Measurements from ENCODE around the gene DEXI.

The DEXI gene

DNA sequence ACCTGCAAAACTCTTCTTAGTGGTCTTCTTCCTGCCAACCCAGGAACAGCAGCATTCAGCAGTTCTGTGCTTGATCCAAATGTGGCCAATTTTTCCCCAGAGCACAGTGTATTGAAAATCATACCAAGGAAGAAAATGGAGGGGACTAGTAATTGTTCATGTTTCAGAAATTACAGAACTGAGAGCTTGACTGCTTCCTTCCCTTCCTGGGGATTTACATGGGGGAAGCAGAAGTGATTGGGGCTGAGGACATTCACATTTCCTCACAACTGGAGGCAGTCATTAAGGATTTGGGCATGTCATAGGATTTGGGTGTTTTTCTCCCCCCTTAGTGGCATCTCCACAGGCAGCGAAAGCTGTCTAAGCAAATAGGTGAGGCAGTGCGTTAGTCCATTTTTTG is 45.5 kb downstream of the DEXI start:
- no peaks in the 10 kb centered on the region for H3K79me1 ChIP-seq (replicated peaks; ENCODE audit: low read length, poor library complexity, severe bottlenecking)
- WGBS = no CpG with 5 or more reads among the region's 2 CpGs
- no peak overlapping the region for H3K4ac ChIP-seq (ENCODE audit: low read depth in 1 of 2, low read length in 2 of 2)

DNA sequence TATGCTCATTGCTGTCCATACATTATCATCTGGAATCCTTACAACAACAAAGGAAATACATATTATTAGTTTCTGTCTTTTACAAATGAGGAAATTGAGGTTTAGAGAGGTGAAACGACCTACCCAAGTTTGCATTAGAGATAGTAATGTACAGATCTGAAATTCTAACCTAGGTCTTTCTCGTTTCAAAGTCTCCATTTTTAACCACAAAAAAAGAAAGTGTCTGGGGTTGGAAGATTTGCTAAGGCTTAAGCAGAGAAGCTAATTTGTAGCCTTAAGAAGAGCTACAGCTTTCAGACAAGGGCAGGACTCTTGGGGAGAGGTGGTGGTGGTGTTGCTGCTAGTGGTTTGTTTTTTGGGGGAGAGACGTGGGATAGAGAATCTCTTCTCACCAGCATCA is 46.1 kb downstream of the DEXI start:
- H3K4me2 ChIP-seq (ENCODE audit: low read length, poor library complexity, severe bottlenecking) = no peak overlapping the region
- H3K36me3 ChIP-seq (ENCODE audit: control insufficient read depth in 1 of 2, insufficient read depth in 2 of 2, low read depth in 1 of 2, low read length in 2 of 2) = peaks cover 0 to 42% of the 10 kb centered on the region in 2 experiments
- no peaks in the 10 kb centered on the region for H3K79me1 ChIP-seq (replicated peaks; ENCODE audit: low read length, poor library complexity, severe bottlenecking)
- H3K27me3 ChIP-seq (ENCODE audit: control insufficient read depth in 1 of 2, insufficient read depth in 1 of 2, low read length in 2 of 2) = peaks cover 0 to 17% of the 10 kb centered on the region in 2 experiments
- H4K91ac ChIP-seq (ENCODE audit: low read length) = no peak overlapping the region
- no peak overlapping the region for H2BK12ac ChIP-seq (ENCODE audit: low read length in 2 of 2)
- H3K9ac ChIP-seq (ENCODE audit: low read length) = no peak overlapping the region
- DNase-seq = no peak
- no peak overlapping the region for H2BK120ac ChIP-seq (ENCODE audit: low read depth, low read length)
- no peak overlapping the region for H2BK15ac ChIP-seq (ENCODE audit: low read depth, poor library complexity, severe bottlenecking)
- H3K4me3 ChIP-seq (ENCODE audit: insufficient read depth in 1 of 2, low read depth in 1 of 2, low read length in 2 of 2) = no peak overlapping the region
- H3K14ac ChIP-seq (ENCODE audit: low read length in 2 of 2) = no peak overlapping the region
- no peak overlapping the region for H3K18ac ChIP-seq (ENCODE audit: low read depth in 1 of 2, low read length in 2 of 2)
- no peak overlapping the region for H2AFZ ChIP-seq (ENCODE audit: low read depth, low read length)
- H3K4ac ChIP-seq (ENCODE audit: low read depth in 1 of 2, low read length in 2 of 2) = no peak overlapping the region
- H2BK5ac ChIP-seq (ENCODE audit: low read depth, low read length, poor library complexity, severe bottlenecking) = no peak overlapping the region
- H3K4me1 ChIP-seq (ENCODE audit: control insufficient read depth, insufficient read depth, low read depth, low read length) = no peaks in the 10 kb centered on the region
- no peak overlapping the region for H3K27ac ChIP-seq (ENCODE audit: low read length, poor library complexity, severe bottlenecking)
- no peak overlapping the region for H2AK5ac ChIP-seq (ENCODE audit: low read length, severe bottlenecking)
- no peak overlapping the region for H3K23ac ChIP-seq (ENCODE audit: low read length in 2 of 2)
- H4K8ac ChIP-seq (ENCODE audit: low read length) = no peak overlapping the region
- WGBS = no CpG with 5 or more reads among the region's 3 CpGs
- no peaks in the 10 kb centered on the region for H3K9me3 ChIP-seq (ENCODE audit: control insufficient read depth, low read length)

More for the DNA sequence above, 45.5 kb downstream of the DEXI start:
- Histone ChIP-seq H3K23ac (ENCODE audit: low read length in 2 of 2) (no peak overlapping the region), H3K36me3 (ENCODE audit: control insufficient read depth in 1 of 2, insufficient read depth in 2 of 2, low read depth in 1 of 2, low read length in 2 of 2) (peaks cover 0 to 48% of the 10 kb centered on the region in 2 experiments), H3K14ac (ENCODE audit: low read length in 2 of 2) (no peak overlapping the region), H4K91ac (ENCODE audit: low read length) (no peak overlapping the region), H2BK12ac (ENCODE audit: low read length in 2 of 2) (no peak overlapping the region), H2AK5ac (ENCODE audit: low read length, severe bottlenecking) (no peak overlapping the region), H3K4me2 (ENCODE audit: low read length, poor library complexity, severe bottlenecking) (no peak overlapping the region), H3K27ac (ENCODE audit: low read length, poor library complexity, severe bottlenecking) (no peak overlapping the region), H3K18ac (ENCODE audit: low read depth in 1 of 2, low read length in 2 of 2) (no peak overlapping the region), H2BK5ac (ENCODE audit: low read depth, low read length, poor library complexity, severe bottlenecking) (no peak overlapping the region), H2BK15ac (ENCODE audit: low read depth, poor library complexity, severe bottlenecking) (no peak overlapping the region), H3K27me3 (ENCODE audit: control insufficient read depth in 1 of 2, insufficient read depth in 1 of 2, low read length in 2 of 2) (peaks cover 0 to 19% of the 10 kb centered on the region in 2 experiments), H3K9me3 (ENCODE audit: control insufficient read depth, low read length) (no peaks in the 10 kb centered on the region), H3K4me3 (ENCODE audit: insufficient read depth in 1 of 2, low read depth in 1 of 2, low read length in 2 of 2) (no peak overlapping the region), H3K4me1 (ENCODE audit: control insufficient read depth, insufficient read depth, low read depth, low read length) (no peaks in the 10 kb centered on the region), H3K9ac (ENCODE audit: low read length) (no peak overlapping the region), H4K8ac (ENCODE audit: low read length) (no peak overlapping the region), H2AFZ (ENCODE audit: low read depth, low read length) (no peak overlapping the region), H2BK120ac (ENCODE audit: low read depth, low read length) (no peak overlapping the region)
- no peak for DNase-seq

DNA sequence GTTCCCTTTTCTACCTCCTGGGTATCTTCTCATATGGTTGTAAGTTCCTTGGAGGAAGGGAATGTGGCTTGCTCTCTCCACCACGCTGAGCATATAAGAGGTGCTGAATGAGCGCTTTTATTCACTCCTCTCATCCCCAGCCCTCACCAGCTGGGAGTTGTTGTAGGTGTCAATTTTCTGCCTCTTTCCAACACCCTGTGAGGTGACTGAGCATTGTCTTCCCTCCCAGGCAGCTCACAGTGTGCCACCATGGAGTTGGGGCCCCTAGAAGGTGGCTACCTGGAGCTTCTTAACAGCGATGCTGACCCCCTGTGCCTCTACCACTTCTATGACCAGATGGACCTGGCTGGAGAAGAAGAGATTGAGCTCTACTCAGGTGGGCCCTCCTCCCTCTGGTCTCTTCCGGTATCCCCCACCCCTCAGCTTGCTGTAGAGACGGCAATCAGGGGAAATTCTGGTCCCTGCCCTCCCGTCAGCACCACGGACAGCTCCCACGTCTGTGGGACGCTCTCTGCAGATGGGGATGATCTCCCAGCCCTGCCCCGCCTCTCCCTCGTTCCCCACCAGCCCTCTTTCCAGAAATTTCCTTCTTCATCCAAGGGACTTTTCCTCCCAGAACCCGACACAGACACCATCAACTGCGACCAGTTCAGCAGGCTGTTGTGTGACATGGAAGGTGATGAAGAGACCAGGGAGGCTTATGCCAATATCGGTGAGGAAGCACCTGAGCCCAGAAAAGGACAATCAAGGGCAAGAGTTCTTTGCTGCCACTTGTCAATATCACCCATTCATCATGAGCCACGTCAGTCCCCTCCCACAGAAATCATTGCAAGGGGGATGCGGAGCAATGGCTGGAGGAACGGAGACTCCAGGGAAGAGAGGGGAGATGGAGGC is 47.0 kb downstream of the DEXI start:
- Histone ChIP-seq H2BK5ac (ENCODE audit: low read depth, low read length, poor library complexity, severe bottlenecking) (no peak overlapping the region), H3K27me3 (ENCODE audit: control insufficient read depth in 1 of 2, insufficient read depth in 1 of 2, low read length in 2 of 2) (peaks cover 0 to 17% of the 10 kb centered on the region in 2 experiments), H3K18ac (ENCODE audit: low read depth in 1 of 2, low read length in 2 of 2) (no peak overlapping the region), H3K4me3 (ENCODE audit: insufficient read depth in 1 of 2, low read depth in 1 of 2, low read length in 2 of 2) (no peak overlapping the region), H3K4me1 (ENCODE audit: control insufficient read depth, insufficient read depth, low read depth, low read length) (no peaks in the 10 kb centered on the region), H3K9me3 (ENCODE audit: control insufficient read depth, low read length) (no peaks in the 10 kb centered on the region), H4K91ac (ENCODE audit: low read length) (no peak overlapping the region), H3K23ac (ENCODE audit: low read length in 2 of 2) (no peak overlapping the region), H2BK120ac (ENCODE audit: low read depth, low read length) (no peak overlapping the region), H3K4ac (ENCODE audit: low read depth in 1 of 2, low read length in 2 of 2) (no peak overlapping the region), H2AK5ac (ENCODE audit: low read length, severe bottlenecking) (no peak overlapping the region), H2AFZ (ENCODE audit: low read depth, low read length) (no peak overlapping the region), H2BK15ac (ENCODE audit: low read depth, poor library complexity, severe bottlenecking) (no peak overlapping the region), H2BK12ac (ENCODE audit: low read length in 2 of 2) (no peak overlapping the region), H3K36me3 (ENCODE audit: control insufficient read depth in 1 of 2, insufficient read depth in 2 of 2, low read depth in 1 of 2, low read length in 2 of 2) (peaks cover 0 to 39% of the 10 kb centered on the region in 2 experiments), H4K8ac (ENCODE audit: low read length) (no peak overlapping the region), H3K14ac (ENCODE audit: low read length in 2 of 2) (no peak overlapping the region), H3K4me2 (ENCODE audit: low read length, poor library complexity, severe bottlenecking) (no peak overlapping the region), H3K79me1 (replicated peaks; ENCODE audit: low read length, poor library complexity, severe bottlenecking) (no peaks in the 10 kb centered on the region), H3K9ac (ENCODE audit: low read length) (no peak overlapping the region), H3K27ac (ENCODE audit: low read length, poor library complexity, severe bottlenecking) (no peak overlapping the region)
- 19% methylated on average over 12 of the region's 17 CpGs for WGBS
- DNase-seq = peak; percentile 48

DNA sequence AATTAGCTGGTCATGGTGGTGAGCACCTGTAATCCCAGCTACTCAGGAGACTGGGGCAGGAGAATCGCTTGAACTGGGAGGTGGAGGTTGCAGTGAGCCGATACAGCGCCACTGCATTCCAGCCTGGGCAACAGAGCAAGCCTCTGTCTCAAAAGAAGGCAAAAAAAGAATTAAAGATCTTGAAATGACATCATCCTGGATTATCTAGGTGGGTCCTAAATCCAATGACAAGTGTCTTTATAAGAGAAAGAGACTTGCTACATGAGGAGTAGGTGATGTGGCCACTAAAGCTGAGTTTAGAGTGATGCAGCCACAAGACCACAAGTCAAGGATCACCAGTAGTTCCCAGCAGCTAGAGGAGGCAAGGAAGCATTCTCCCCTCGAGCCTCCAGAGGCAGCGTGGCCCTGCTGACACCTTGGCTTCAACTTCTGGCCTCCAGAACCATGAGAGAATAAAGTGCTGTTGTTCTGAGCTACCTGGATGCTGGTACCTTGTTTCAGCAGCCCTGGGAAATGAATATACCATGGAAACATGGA is 49.4 kb downstream of the DEXI start:
- H2BK5ac ChIP-seq (ENCODE audit: low read depth, low read length, poor library complexity, severe bottlenecking) = no peak overlapping the region
- no peak overlapping the region for H2AK5ac ChIP-seq (ENCODE audit: low read length, severe bottlenecking)
- H3K4me1 ChIP-seq (ENCODE audit: control insufficient read depth, insufficient read depth, low read depth, low read length) = no peaks in the 10 kb centered on the region
- H2BK15ac ChIP-seq (ENCODE audit: low read depth, poor library complexity, severe bottlenecking) = no peak overlapping the region
- WGBS = 62% methylated on average over 5 of the region's 5 CpGs
- no peak overlapping the region for H3K14ac ChIP-seq (ENCODE audit: low read length in 2 of 2)
- no peak overlapping the region for H3K23ac ChIP-seq (ENCODE audit: low read length in 2 of 2)
- no peak for DNase-seq
- H2BK120ac ChIP-seq (ENCODE audit: low read depth, low read length) = no peak overlapping the region
- no peak overlapping the region for H4K91ac ChIP-seq (ENCODE audit: low read length)
- H3K9me3 ChIP-seq (ENCODE audit: control insufficient read depth, low read length) = no peaks in the 10 kb centered on the region
- peaks cover 0 to 23% of the 10 kb centered on the region in 2 experiments for H3K36me3 ChIP-seq (ENCODE audit: control insufficient read depth in 1 of 2, insufficient read depth in 2 of 2, low read depth in 1 of 2, low read length in 2 of 2)
- H3K4me2 ChIP-seq (ENCODE audit: low read length, poor library complexity, severe bottlenecking) = no peak overlapping the region
- no peak overlapping the region for H3K18ac ChIP-seq (ENCODE audit: low read depth in 1 of 2, low read length in 2 of 2)
- H3K27me3 ChIP-seq (ENCODE audit: control insufficient read depth in 1 of 2, insufficient read depth in 1 of 2, low read length in 2 of 2) = peaks cover 0 to 35% of the 10 kb centered on the region in 2 experiments
- no peak overlapping the region for H2AFZ ChIP-seq (ENCODE audit: low read depth, low read length)
- no peak overlapping the region for H3K4ac ChIP-seq (ENCODE audit: low read depth in 1 of 2, low read length in 2 of 2)
- H3K79me1 ChIP-seq (replicated peaks; ENCODE audit: low read length, poor library complexity, severe bottlenecking) = no peaks in the 10 kb centered on the region
- H4K8ac ChIP-seq (ENCODE audit: low read length) = no peak overlapping the region
- no peak overlapping the region for H3K27ac ChIP-seq (ENCODE audit: low read length, poor library complexity, severe bottlenecking)
- no peak overlapping the region for H2BK12ac ChIP-seq (ENCODE audit: low read length in 2 of 2)
- no peak overlapping the region for H3K4me3 ChIP-seq (ENCODE audit: insufficient read depth in 1 of 2, low read depth in 1 of 2, low read length in 2 of 2)
- no peak overlapping the region for H3K9ac ChIP-seq (ENCODE audit: low read length)
